GM19395 (cell line): ENCODE measurements around the gene TGFBI.

Experiments used
- ATAC-seq: cut with Tn5 transposase; IDR thresholded peaks from one replicate; pipeline ENCODE4 v1.9.1; 2021; ENCODE audit warnings: mild to moderate bottlenecking, moderate library complexity; ENCODE audit not compliant: unreplicated experiment

Gene TGFBI

GRCh38 chr5:136061630-136062365 is 33.0 kb downstream of the TGFBI start:
- ATAC-seq = no peak

- peak; percentile 85 for ATAC-seq
These were observed 33.8 kb downstream of the TGFBI start for GRCh38 chr5:136062366-136063274.

- no peak for ATAC-seq
These were observed 35.1 kb downstream of the TGFBI start for GRCh38 chr5:136063778-136064465.

GRCh38 chr5:136064510-136064909 is 35.7 kb downstream of the TGFBI start:
- ATAC-seq = no peak

- no peak for ATAC-seq
These were observed 36.8 kb downstream of the TGFBI start for GRCh38 chr5:136065588-136065987.

- ATAC-seq = no peak
These were observed 38.0 kb downstream of the TGFBI start for GRCh38 chr5:136066661-136067271.

GRCh38 chr5:136067422-136067821 is 38.6 kb downstream of the TGFBI start:
- no peak for ATAC-seq

- no peak for ATAC-seq
These were observed 41.9 kb downstream of the TGFBI start for GRCh38 chr5:136070486-136071285.

GRCh38 chr5:136073714-136074529 is 45.1 kb downstream of the TGFBI start:
- ATAC-seq = peak; percentile 75

- no peak for ATAC-seq
These were observed 46.7 kb downstream of the TGFBI start for GRCh38 chr5:136075466-136075891.

GRCh38 chr5:136076067-136076466 is 47.3 kb downstream of the TGFBI start:
- ATAC-seq = no peak

GRCh38 chr5:136076881-136077445 is 48.2 kb downstream of the TGFBI start:
- ATAC-seq = no peak

- ATAC-seq = no peak
These were observed 50.6 kb downstream of the TGFBI start for GRCh38 chr5:136079195-136079985.

GRCh38 chr5:136080113-136080482 is 51.3 kb downstream of the TGFBI start:
- ATAC-seq = peak; percentile 23

- ATAC-seq = peak; percentile 89
These were observed 51.9 kb downstream of the TGFBI start for GRCh38 chr5:136080483-136081216.

GRCh38 chr5:136081217-136081591 is 52.4 kb downstream of the TGFBI start:
- no peak for ATAC-seq

GRCh38 chr5:136082390-136083193 is 53.8 kb downstream of the TGFBI start:
- no peak for ATAC-seq
